HG03354 (cell line): ENCODE data around the gene ATF3.
"Not testable (repeated sequence)": the region's sequence is repeated elsewhere in the genome, so short reads cannot be mapped to it uniquely, and the experiment has no call there.

ENCODE experiments used
- ATAC-seq: cut with Tn5 transposase; IDR thresholded peaks from one replicate; pipeline ENCODE4 v1.9.1; 2021; ENCODE audit warnings: mild to moderate bottlenecking; ENCODE audit not compliant: unreplicated experiment, poor library complexity, severe bottlenecking

The ATF3 gene

DNA sequence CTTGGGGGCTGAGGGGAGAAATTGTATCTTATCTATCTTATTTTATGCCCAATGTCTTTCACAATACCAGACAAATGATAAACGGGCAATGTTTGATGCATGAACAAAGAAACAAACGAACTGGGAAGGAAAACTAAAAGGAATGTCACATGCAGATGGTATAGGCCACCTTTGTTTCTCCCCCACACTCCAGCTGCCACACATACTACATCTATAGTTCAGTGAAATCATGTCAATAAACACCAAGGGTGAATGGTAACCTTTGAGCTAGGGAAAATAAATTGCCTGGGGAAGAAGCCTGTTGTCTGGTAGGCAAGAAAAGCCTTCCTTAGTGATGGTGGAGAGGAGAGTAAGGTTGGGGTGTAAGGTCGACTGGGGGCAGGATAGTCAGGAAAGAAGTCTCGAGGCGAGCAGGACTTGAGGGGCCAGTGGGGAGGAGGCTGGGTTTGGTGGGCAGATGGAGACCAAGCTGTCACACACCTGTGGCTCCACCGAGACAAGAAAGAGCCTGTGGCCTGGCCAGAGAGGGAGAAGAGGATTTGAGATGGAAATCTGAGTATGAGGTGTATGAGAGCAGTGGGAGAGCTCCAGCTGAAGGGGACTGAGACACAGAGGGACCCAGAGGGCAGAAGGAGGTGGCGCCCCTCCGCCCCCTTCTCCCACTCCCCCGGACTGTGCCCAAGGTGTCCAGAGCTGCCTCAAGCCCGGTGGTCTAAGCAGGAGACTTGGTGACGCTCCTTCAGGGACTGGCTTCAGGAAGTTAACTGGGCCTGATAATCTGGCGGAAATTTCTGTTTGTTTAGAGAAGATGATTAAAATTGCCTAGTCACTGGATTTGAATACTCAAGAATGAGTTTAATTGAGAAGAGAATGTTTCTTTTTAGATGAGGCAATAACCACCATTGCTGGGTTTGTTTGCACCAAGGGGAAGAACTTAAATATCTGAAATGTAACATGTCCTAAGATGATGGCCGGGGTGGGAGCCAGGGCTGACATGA is 37.3 kb downstream of the ATF3 start:
- no peak for ATAC-seq

GRCh38 chr1:212646588-212646987 is 38.0 kb downstream of the ATF3 start:
- ATAC-seq: no peak

- no peak for ATAC-seq
These were observed 38.4 kb downstream of the ATF3 start for GRCh38 chr1:212647004-212647403.

- ATAC-seq: no peak
These were observed 39.9 kb downstream of the ATF3 start for GRCh38 chr1:212648431-212648830.

DNA sequence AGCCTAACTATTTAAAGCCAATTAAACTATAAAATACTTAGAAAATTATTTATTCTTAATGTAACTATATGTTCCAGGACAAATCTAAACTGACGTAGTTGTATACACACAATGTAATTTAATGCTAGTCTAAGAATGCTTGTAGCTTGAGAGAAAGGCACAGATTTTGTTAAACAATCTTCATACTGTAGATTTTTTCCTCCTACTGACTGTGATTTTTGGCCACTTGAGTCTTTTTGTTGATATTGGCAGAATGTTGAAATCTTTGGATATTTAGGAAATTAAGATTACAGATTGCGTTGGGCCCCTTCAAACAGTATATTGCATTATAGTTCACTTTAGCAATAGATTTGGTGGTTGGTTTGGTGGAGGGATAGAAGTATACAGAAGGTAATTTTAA is 40.5 kb downstream of the ATF3 start:
- no peak for ATAC-seq

DNA sequence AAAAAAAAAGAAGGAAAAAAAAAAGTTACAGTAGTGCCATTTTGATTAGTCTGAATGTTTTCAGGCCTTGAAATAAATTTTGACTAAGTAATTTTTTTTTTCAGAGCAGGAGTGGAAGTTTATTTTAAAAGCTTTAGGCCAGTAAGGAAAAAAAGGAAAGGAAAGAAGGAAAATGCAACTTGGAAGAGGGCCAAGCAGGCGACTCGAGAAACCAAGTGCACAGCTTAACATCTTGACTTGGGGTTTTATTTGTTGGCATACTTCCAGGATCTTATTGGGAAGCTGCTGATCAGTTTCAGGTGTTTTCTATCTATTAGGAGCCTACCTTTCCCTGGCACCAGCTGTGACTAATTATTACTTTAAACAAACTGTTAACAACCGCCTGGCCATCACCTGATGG is 41.7 kb downstream of the ATF3 start:
- ATAC-seq: no peak

DNA sequence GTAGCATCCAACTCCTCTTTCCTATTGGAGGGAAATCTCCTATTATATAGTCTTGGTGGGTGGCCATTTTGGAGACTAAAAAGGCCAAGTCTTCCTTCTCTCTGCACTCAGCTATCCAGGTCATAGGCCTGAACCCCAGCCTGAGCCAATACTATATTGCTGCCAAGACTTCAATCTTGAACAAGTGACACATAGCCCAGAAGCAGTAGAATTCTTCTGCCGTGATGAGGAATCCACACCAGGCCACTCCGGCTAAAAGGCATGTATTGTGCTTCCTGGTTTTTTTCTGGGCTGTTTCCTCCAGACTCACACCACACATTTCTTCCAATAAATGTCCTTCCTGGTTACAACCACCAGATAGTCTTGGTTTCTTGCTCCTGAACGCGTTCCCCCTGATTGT is 43.0 kb downstream of the ATF3 start:
- ATAC-seq: no peak

DNA sequence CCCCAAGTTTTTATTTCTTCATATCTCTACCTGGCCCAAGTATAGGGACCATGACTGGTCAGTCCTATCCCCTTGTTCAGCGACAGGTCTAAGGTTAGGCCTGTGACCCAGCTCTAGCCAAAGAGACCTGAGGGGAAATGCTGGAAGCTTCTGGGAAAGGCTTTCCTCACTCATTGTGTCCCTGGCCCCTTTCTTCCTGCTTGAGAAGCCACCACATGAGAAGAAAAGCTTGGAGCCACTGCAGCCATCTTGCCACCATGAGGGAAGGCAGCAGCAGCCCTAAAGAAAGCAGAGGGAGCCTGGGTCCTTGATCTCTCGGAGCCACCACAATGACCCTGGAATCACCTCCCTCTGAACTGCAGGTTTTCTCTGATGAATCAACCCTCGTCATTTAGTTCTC is 43.4 kb downstream of the ATF3 start:
- no peak for ATAC-seq

GRCh38 chr1:212652609-212653008 is 44.0 kb downstream of the ATF3 start:
- ATAC-seq: no peak

GRCh38 chr1:212655668-212656440 is 47.3 kb downstream of the ATF3 start:
- ATAC-seq: no peak

- no peak for ATAC-seq
These were observed 48.2 kb downstream of the ATF3 start for GRCh38 chr1:212656730-212657129.

- ATAC-seq: not testable (repeated sequence)
These were observed 49.7 kb downstream of the ATF3 start for GRCh38 chr1:212658250-212658649.

GRCh38 chr1:212664409-212665199 is 56.0 kb downstream of the ATF3 start:
- no peak for ATAC-seq

- ATAC-seq: peak; percentile 92
These were observed 56.9 kb downstream of the ATF3 start for GRCh38 chr1:212665241-212666115.

- ATAC-seq: no peak
These were observed 57.7 kb downstream of the ATF3 start for GRCh38 chr1:212666116-212666775.

DNA sequence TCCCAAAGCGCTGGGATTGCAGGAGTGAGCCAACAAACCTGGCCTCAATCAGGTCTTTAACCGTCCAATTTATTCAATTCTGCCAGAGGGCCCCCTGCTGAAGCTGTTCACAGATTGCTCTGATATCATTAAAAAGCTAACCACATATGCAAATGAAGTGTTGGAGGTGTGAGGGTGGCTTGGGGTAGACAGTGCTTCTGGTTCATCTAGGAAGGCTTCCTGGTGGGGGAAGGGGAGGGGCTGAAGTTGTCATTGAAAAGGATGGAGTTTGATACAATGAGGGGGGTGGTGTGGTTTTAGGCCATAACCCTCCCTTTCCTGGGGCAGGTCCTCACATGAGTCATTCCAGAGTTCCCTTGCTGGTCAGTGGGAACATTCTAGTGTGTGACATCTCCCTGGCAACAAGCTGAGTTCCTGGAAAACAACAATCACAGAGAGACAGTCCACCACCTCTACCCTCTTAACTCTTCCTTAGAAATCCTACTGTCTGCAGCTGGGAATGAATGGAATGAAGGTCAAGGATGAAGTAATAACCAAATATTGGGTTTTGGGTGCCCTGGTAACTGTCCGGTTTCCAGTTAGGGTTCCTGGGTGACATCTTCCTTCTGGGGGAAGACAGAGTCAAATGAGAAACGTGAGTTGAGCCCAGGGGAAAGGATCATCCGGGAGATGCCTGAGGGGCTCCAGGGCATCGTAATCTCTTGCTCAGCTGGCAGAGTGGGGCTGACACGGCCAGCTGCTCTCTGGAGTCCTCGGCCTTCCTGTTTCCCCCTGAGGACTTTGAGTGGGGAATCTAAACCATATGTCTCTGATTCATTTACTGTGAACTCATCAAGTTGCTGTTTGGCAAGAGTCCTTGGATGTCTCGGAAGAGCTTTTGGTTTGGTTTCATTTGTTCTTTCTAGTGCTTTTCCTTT is 58.9 kb downstream of the ATF3 start:
- ATAC-seq: peak; percentile 43

- no peak for ATAC-seq
These were observed 59.9 kb downstream of the ATF3 start for GRCh38 chr1:212668477-212668876.

- ATAC-seq: no peak
These were observed 60.5 kb downstream of the ATF3 start for GRCh38 chr1:212669102-212669501.
